ENCODE results near the gene STOX2. TPM values are rescaled to one million over a fixed set of nuclear protein-coding genes. Genes with fewer than 3 reads are reported as not detected.

STOX2 gene
- total RNA-seq, 1 donor from 2014 or later, result 1.9 TPM

GRCh38 chr4:183989931-183990330, 84.8 kb downstream of the STOX2 start:
- DNase-seq (ENCODE audit: low spot score), result no peak
- H3K36me3 Mint-ChIP-seq (ENCODE audit: low read depth), result no peaks in the 10 kb centered on the region
- H3K9me3 Mint-ChIP-seq (ENCODE audit: low read depth), result no peaks in the 10 kb centered on the region
- H3K4me1 Mint-ChIP-seq (ENCODE audit: low read depth), result peaks cover 4% of the 10 kb centered on the region
- TF ChIP-seq CTCF (IDR thresholded peaks at IDR 0.05), result no peak
- H3K27me3 Mint-ChIP-seq (ENCODE audit: low read depth), result no peaks in the 10 kb centered on the region
- no peak overlapping the region for H3K4me3 Mint-ChIP-seq (ENCODE audit: unreplicated experiment)
- H3K27ac Mint-ChIP-seq (ENCODE audit: unreplicated experiment), result no peak overlapping the region

GRCh38 chr4:183993676-183994075, 88.6 kb downstream of the STOX2 start:
- Mint-ChIP-seq H3K4me1 (ENCODE audit: low read depth) (peaks cover 18% of the 10 kb centered on the region), H3K27ac (ENCODE audit: unreplicated experiment) (no peak overlapping the region), H3K27me3 (ENCODE audit: low read depth) (no peaks in the 10 kb centered on the region)

GRCh38 chr4:183995570-183995969, 90.5 kb downstream of the STOX2 start:
- Mint-ChIP-seq H3K4me3 (ENCODE audit: unreplicated experiment) (no peak overlapping the region), H3K9me3 (ENCODE audit: low read depth) (no peaks in the 10 kb centered on the region), H3K4me1 (ENCODE audit: low read depth) (peaks cover 18% of the 10 kb centered on the region), H3K27me3 (ENCODE audit: low read depth) (no peaks in the 10 kb centered on the region), H3K36me3 (ENCODE audit: low read depth) (no peaks in the 10 kb centered on the region), H3K27ac (ENCODE audit: unreplicated experiment) (no peak overlapping the region)
- no peak for DNase-seq (ENCODE audit: low spot score)
- TF ChIP-seq CTCF (IDR thresholded peaks at IDR 0.05), result no peak

More at GRCh38 chr4:183993676-183994075, 88.6 kb downstream of the STOX2 start:
- Mint-ChIP-seq H3K4me3 (ENCODE audit: unreplicated experiment) (no peak overlapping the region), H3K36me3 (ENCODE audit: low read depth) (no peaks in the 10 kb centered on the region), H3K9me3 (ENCODE audit: low read depth) (no peaks in the 10 kb centered on the region)
- TF ChIP-seq CTCF (IDR thresholded peaks at IDR 0.05), result no peak
- DNase-seq (ENCODE audit: low spot score), result no peak

- Mint-ChIP-seq H3K4me3 (ENCODE audit: unreplicated experiment) (no peak overlapping the region), H3K36me3 (ENCODE audit: low read depth) (no peaks in the 10 kb centered on the region), H3K27ac (ENCODE audit: unreplicated experiment) (no peak overlapping the region), H3K4me1 (ENCODE audit: low read depth) (peaks cover 18% of the 10 kb centered on the region), H3K9me3 (ENCODE audit: low read depth) (no peaks in the 10 kb centered on the region), H3K27me3 (ENCODE audit: low read depth) (no peaks in the 10 kb centered on the region)
- no peak for DNase-seq (ENCODE audit: low spot score)
- TF ChIP-seq CTCF (IDR thresholded peaks at IDR 0.05), result no peak
Observed at GRCh38 chr4:183996868-183997267, 91.8 kb downstream of the STOX2 start.

- no peak for TF ChIP-seq CTCF (IDR thresholded peaks at IDR 0.05)
- no peak for DNase-seq (ENCODE audit: low spot score)
- Mint-ChIP-seq H3K27me3 (ENCODE audit: low read depth) (no peaks in the 10 kb centered on the region), H3K27ac (ENCODE audit: unreplicated experiment) (no peak overlapping the region), H3K4me3 (ENCODE audit: unreplicated experiment) (no peak overlapping the region), H3K9me3 (ENCODE audit: low read depth) (no peaks in the 10 kb centered on the region), H3K36me3 (ENCODE audit: low read depth) (no peaks in the 10 kb centered on the region), H3K4me1 (ENCODE audit: low read depth) (peaks cover 18% of the 10 kb centered on the region)
Observed at GRCh38 chr4:183999435-183999834, 94.3 kb downstream of the STOX2 start.
